ENCODE data around the gene KIF1B. TPM values are rescaled to one million over a fixed set of nuclear protein-coding genes. Genes with fewer than 3 reads are reported as not detected.

The KIF1B gene
- total RNA-seq, 1 experiment from 2014 or later = 57.7 TPM

- Mint-ChIP-seq H3K27ac (no peak overlapping the region), H3K4me1 (peaks cover 10% of the 10 kb centered on the region in 2 experiments), H3K9me3 (peaks cover 0 to 5% of the 10 kb centered on the region in 2 experiments; a peak in 2 of 5 replicates), H3K36me3 (ENCODE audit: insufficient read depth in 1 of 3, low read depth in 3 of 3) (peaks cover 4 to 8% (median 4%) of the 10 kb centered on the region in 3 experiments; a peak in 3 of 7 replicates), H3K4me3 (no peak overlapping the region), H3K27me3 (ENCODE audit: low read depth) (no peaks in the 10 kb centered on the region)
- Histone ChIP-seq H3K9me3 (ENCODE audit: control insufficient read depth, low read depth, low read length) (no peaks in the 10 kb centered on the region), H3K4me2 (ENCODE audit: insufficient read depth, insufficient read length, low read length) (no peak overlapping the region), H2BK20ac (ENCODE audit: low read depth, low read length, poor library complexity, severe bottlenecking) (no peak overlapping the region), H3K27me3 (ENCODE audit: insufficient read depth, low read length) (no peaks in the 10 kb centered on the region), H3K18ac (ENCODE audit: insufficient read length, low read depth, low read length) (no peak overlapping the region), H4K91ac (ENCODE audit: insufficient read length, low read depth, low read length) (no peak overlapping the region), H3K23me2 (ENCODE audit: insufficient read length, low read depth, low read length, poor library complexity, severe bottlenecking) (no peaks in the 10 kb centered on the region), H4K20me1 (ENCODE audit: control insufficient read depth, insufficient read depth, insufficient read length) (no peaks in the 10 kb centered on the region), H4K8ac (replicated peaks; ENCODE audit: insufficient read length, low read depth, low read length) (no peak overlapping the region), H2AFZ (ENCODE audit: low read length) (no peak overlapping the region), H2BK120ac (ENCODE audit: low read depth, low read length, poor library complexity, severe bottlenecking) (no peak overlapping the region), H2BK12ac (ENCODE audit: insufficient read length, low read depth, low read length) (no peak overlapping the region), H3K79me1 (ENCODE audit: insufficient read depth, low read depth, low read length, poor library complexity, severe bottlenecking) (peaks cover 8% of the 10 kb centered on the region), H3K4me1 (ENCODE audit: insufficient read depth, low read length) (no peaks in the 10 kb centered on the region), H3K56ac (ENCODE audit: insufficient read length, low read depth, low read length) (no peak overlapping the region), H3K23ac (ENCODE audit: insufficient read length, low read depth, low read length) (no peak overlapping the region), H3T11ph (ENCODE audit: low read length) (no peak overlapping the region), H2BK5ac (ENCODE audit: insufficient read length, low read length) (no peak overlapping the region), H3K27ac (ENCODE audit: insufficient read length, low read depth, low read length) (no peak overlapping the region), H3K79me2 (ENCODE audit: insufficient read depth, low read length) (peaks cover 14% of the 10 kb centered on the region; the same call in 1 of the 2 replicates), H3K4ac (ENCODE audit: low read depth, low read length) (no peak overlapping the region), H4K5ac (ENCODE audit: insufficient read length, low read depth, low read length) (no peak overlapping the region), H2BK15ac (ENCODE audit: low read depth, low read length) (no peak overlapping the region), H2AK5ac (ENCODE audit: insufficient read length, low read length) (no peak overlapping the region), H3K9ac (ENCODE audit: extremely low read depth, insufficient read length, low read length) (no peak overlapping the region), H3K14ac (ENCODE audit: insufficient read depth, low read length) (no peak overlapping the region)
- no peak for TF ChIP-seq CTCF (conservative IDR thresholded peaks at IDR 0.05)
- DNase-seq = no peak
- no CpG with 5 or more reads among the region's 2 CpGs for WGBS (ENCODE audit: extremely low coverage, insufficient read length, low lambda C conversion rate)
Observed at GRCh38 chr1:10228528-10228927, 18.2 kb downstream of the KIF1B start.
